GM13976 (cell line): Measurements from ENCODE around the gene DAPL1.

ENCODE experiments used
- DNase-seq: peaks from one replicate; pipeline ENCODE4 v3.0.0; 2012; ENCODE audit warnings: low spot score
- CTCF ChIP-seq: IDR thresholded peaks from 2 replicates; pipeline ENCODE4 v1.5.1; 2012; ENCODE audit warnings: borderline replicate concordance, mild to moderate bottlenecking; ENCODE audit not compliant: insufficient read depth; ENCODE audit errors: extremely low read depth, missing control alignments, control extremely low read depth
- in situ Hi-C: fragments of 300-500 bp; cut with MboI; formaldehyde crosslinking; loops from one replicate; pipeline ENCODE4 v1.12.0; 2022; ENCODE audit warnings: low sequenced_read_pairs, mixed read lengths, inconsistent platforms; ENCODE audit not compliant: unreplicated experiment

Gene DAPL1

GRCh38 chr2:158753641-158754611 is 41.2 kb upstream of the DAPL1 start:
- in situ Hi-C loops: no loop called here
- peak; percentile 69 for TF ChIP-seq CTCF
- peak; percentile 65 for DNase-seq

GRCh38 chr2:158755310-158756087 is 39.6 kb upstream of the DAPL1 start:
- no peak for DNase-seq
- in situ Hi-C loops: no loop called here
- TF ChIP-seq CTCF: peak; percentile 13

GRCh38 chr2:158756331-158756730 is 38.8 kb upstream of the DAPL1 start:
- in situ Hi-C loops: no loop called here
- no peak for DNase-seq
- no peak for TF ChIP-seq CTCF

GRCh38 chr2:158756976-158757375 is 38.1 kb upstream of the DAPL1 start:
- TF ChIP-seq CTCF: no peak
- DNase-seq: no peak
- in situ Hi-C loops: no loop called here

GRCh38 chr2:158760887-158761286 is 34.2 kb upstream of the DAPL1 start:
- no peak for TF ChIP-seq CTCF
- no peak for DNase-seq
- in situ Hi-C loops: no loop called here

- in situ Hi-C loops: no loop called here
- TF ChIP-seq CTCF: no peak
- no peak for DNase-seq
Observed at GRCh38 chr2:158761621-158762020, 33.5 kb upstream of the DAPL1 start.
